Peyer's patch (tissue), 4 donors: ENCODE measurements around the gene ELK4.

Experiments used
- CTCF ChIP-seq, 6 experiments: fragments of 450-650 bp in 4 of 6; fragments of 200-600 bp in 2 of 6; sonication (generic) in 1 of 6; IDR thresholded peaks; one replicate each; pipeline ENCODE4 v1.5.1; 2017 to 2019; ENCODE audit warnings: antibody characterized with exemption in 6 of 6, mild to moderate bottlenecking in 3 of 6, moderate library complexity in 1 of 6
- POLR2A ChIP-seq, 2 donors: fragments of 450-650 bp; IDR thresholded peaks; one replicate each; pipeline ENCODE4 v1.5.1; 2017; ENCODE audit warnings: antibody characterized with exemption in 2 of 2, mild to moderate bottlenecking in 2 of 2, moderate library complexity in 2 of 2

GRCh38 chr1:205579711-205580110, 52.1 kb downstream of the ELK4 start:
- TF ChIP-seq CTCF (IDR thresholded peaks at IDR 0.05) = no peak
- TF ChIP-seq POLR2A (IDR thresholded peaks at IDR 0.05) = no peak
